ENCODE results near the gene FCER1G.

Gene FCER1G

DNA sequence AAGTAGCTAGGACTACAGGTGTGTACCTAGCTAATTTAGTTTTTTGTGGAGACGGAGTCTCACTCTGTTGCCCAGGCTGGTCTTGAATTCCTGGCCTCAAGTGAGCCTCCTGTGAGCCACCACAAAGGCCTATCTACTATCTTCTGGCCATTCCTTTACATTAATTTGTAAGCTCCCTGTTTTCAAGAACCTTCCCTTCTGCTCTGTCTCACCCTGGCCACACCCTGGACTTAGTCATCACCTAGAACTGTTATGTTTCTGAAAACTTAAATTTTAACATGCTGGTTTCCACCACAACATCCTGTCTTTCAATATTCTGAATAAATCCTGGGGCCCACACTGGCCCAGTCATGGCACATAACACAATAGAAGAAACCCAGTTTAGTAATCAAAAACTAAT is 32.9 kb upstream of the FCER1G start:
- no peak overlapping the region for H3K4me3 ChIP-seq (ENCODE audit: low read depth, low read length)
- no peaks in the 10 kb centered on the region for H3K9me3 ChIP-seq
- TF ChIP-seq, protein P1, sequence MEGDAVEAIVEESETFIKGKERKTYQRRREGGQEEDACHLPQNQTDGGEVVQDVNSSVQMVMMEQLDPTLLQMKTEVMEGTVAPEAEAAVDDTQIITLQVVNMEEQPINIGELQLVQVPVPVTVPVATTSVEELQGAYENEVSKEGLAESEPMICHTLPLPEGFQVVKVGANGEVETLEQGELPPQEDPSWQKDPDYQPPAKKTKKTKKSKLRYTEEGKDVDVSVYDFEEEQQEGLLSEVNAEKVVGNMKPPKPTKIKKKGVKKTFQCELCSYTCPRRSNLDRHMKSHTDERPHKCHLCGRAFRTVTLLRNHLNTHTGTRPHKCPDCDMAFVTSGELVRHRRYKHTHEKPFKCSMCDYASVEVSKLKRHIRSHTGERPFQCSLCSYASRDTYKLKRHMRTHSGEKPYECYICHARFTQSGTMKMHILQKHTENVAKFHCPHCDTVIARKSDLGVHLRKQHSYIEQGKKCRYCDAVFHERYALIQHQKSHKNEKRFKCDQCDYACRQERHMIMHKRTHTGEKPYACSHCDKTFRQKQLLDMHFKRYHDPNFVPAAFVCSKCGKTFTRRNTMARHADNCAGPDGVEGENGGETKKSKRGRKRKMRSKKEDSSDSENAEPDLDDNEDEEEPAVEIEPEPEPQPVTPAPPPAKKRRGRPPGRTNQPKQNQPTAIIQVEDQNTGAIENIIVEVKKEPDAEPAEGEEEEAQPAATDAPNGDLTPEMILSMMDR (IDR thresholded peaks at IDR 0.05; ENCODE audit: low read depth, low read length), result no peak
- no peaks in the 10 kb centered on the region; the same call in 1 of the 2 replicates for H3K4me1 ChIP-seq
- no peaks in the 10 kb centered on the region for H3K36me3 ChIP-seq
- no peak for DNase-seq
- H3K27me3 ChIP-seq, result no peaks in the 10 kb centered on the region

GRCh38 chr1:161185282-161185682 is 29.8 kb upstream of the FCER1G start:
- DNase-seq, result peak; percentile 37
- H3K4me3 ChIP-seq (ENCODE audit: low read depth, low read length), result no peak overlapping the region
- no peaks in the 10 kb centered on the region for H3K27me3 ChIP-seq
- TF ChIP-seq, protein P1 (IDR thresholded peaks at IDR 0.05; ENCODE audit: low read depth, low read length), result no peak
- H3K4me1 ChIP-seq, result no peaks in the 10 kb centered on the region; the same call in 1 of the 2 replicates
- no peaks in the 10 kb centered on the region for H3K9me3 ChIP-seq
- H3K36me3 ChIP-seq, result no peaks in the 10 kb centered on the region

DNA sequence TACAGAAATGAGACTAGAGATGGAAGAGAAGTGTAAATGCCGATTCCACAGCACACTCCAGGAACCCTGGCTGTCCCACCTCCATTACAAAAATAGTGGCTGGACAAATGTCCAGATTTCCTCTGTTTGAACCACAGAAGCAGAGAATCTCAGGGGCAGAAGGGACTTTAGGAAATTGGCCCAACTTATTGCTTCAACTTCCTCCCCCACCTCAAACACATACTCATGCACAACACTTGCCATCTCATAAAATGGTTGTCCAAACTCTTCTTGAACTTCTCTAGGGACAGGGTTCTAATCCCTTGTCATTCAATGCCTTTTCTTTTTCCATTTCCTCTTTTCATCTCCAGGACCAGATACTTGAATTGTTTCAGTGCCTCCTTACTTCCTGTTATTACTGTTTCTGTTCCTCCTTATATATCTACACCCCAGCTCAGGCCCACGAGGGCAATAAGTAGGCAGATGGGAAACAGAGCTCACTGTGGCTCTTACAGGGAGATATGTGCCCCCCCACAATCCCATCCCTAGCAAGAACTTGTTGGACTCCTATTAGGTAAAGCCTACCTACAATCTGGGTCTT is 29.3 kb upstream of the FCER1G start:
- H3K4me3 ChIP-seq (ENCODE audit: low read depth, low read length), result no peak overlapping the region
- no peaks in the 10 kb centered on the region; the same call in 1 of the 2 replicates for H3K4me1 ChIP-seq
- H3K27me3 ChIP-seq, result no peaks in the 10 kb centered on the region
- no peak for DNase-seq
- H3K9me3 ChIP-seq, result no peaks in the 10 kb centered on the region
- no peaks in the 10 kb centered on the region for H3K36me3 ChIP-seq
- TF ChIP-seq, protein P1 (IDR thresholded peaks at IDR 0.05; ENCODE audit: low read depth, low read length), result no peak

- TF ChIP-seq, protein P1 (IDR thresholded peaks at IDR 0.05; ENCODE audit: low read depth, low read length), result no peak
- no peaks in the 10 kb centered on the region for H3K36me3 ChIP-seq
- no peak for DNase-seq
- no peaks in the 10 kb centered on the region for H3K9me3 ChIP-seq
- H3K4me3 ChIP-seq (ENCODE audit: low read depth, low read length), result no peak overlapping the region
- no peaks in the 10 kb centered on the region; the same call in 1 of the 2 replicates for H3K4me1 ChIP-seq
- no peaks in the 10 kb centered on the region for H3K27me3 ChIP-seq
Measured at GRCh38 chr1:161187311-161187710, 27.8 kb upstream of the FCER1G start.

DNA sequence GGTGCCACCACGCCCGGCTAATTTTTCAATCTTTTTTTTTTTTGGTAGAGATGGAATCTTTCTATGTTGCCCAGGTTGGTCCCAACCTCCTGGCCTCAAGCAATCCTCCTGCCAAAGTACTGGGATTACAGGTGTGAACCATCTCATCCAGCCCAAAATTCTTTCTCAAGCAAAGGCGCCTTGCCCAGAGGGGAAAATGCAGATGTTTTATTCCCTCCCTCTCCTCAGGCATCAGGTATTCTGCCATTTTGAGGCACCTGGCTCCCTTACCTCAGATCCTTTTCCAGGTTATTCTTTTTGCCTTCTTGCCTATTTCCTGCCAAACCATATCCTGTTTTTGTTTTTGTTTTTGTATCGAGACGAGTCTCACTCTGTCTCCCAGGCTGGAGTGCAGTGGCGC is 26.7 kb upstream of the FCER1G start:
- no peaks in the 10 kb centered on the region for H3K36me3 ChIP-seq
- no peaks in the 10 kb centered on the region for H3K27me3 ChIP-seq
- H3K9me3 ChIP-seq, result no peaks in the 10 kb centered on the region
- no peak overlapping the region for H3K4me3 ChIP-seq (ENCODE audit: low read depth, low read length)
- TF ChIP-seq, protein P1 (IDR thresholded peaks at IDR 0.05; ENCODE audit: low read depth, low read length), result no peak
- H3K4me1 ChIP-seq, result peaks cover 5% of the 10 kb centered on the region; the same call in 1 of the 2 replicates
- DNase-seq, result no peak

DNA sequence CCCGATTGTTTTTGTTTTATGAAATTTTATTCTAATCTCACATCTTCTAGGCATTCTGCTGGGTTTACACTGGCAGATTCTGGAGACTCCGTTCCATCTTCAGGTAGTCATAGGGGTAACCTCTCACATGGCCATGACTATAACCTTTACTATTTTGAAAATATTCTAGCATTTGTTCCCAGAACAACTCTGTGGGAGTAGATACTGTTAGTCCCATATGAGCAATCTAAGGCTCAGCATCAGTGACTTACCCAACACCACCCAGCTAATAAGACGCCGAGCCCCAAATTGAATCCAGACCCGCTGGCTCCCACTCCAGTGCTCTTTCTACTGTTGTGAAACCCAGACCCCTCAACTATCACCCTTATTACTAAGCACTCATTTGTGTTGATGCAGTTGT is 26.1 kb upstream of the FCER1G start:
- no peak for DNase-seq
- H3K27me3 ChIP-seq, result no peaks in the 10 kb centered on the region
- H3K36me3 ChIP-seq, result no peaks in the 10 kb centered on the region
- peaks cover 5% of the 10 kb centered on the region; the same call in 1 of the 2 replicates for H3K4me1 ChIP-seq
- TF ChIP-seq, protein P1 (IDR thresholded peaks at IDR 0.05; ENCODE audit: low read depth, low read length), result no peak
- H3K4me3 ChIP-seq (ENCODE audit: low read depth, low read length), result no peak overlapping the region
- H3K9me3 ChIP-seq, result no peaks in the 10 kb centered on the region
